ENCODE measurements around the gene TBX21. TPM values are rescaled to one million over a fixed set of nuclear protein-coding genes. Genes with fewer than 3 reads are reported as not detected.

TBX21 gene
- polyA plus RNA-seq, 4 donors: 0.07 to 0.45 (median 0.29) TPM

GRCh38 chr17:47781397-47781796 is 48.4 kb downstream of the TBX21 start:
- DNase-seq: no peak
- no peak for FAIRE-seq
- H3K4me3 ChIP-seq (ENCODE audit: low read depth in 1 of 3, low read length in 3 of 3): no peak overlapping the region
- 63 to 69% (median 68%) methylated on average over 5 of the region's 5 CpGs for WGBS, 3 donors
- H3K27me3 ChIP-seq (ENCODE audit: control insufficient read depth in 3 of 3, insufficient read depth in 3 of 3, low read length in 3 of 3): peaks cover 0 to 43% (median 6%) of the 10 kb centered on the region in 3 donors
- no peaks in the 10 kb centered on the region for H3K9me3 ChIP-seq (ENCODE audit: control insufficient read depth in 2 of 2, insufficient read depth in 1 of 2, low read depth in 1 of 2, low read length in 1 of 2)
- no peak overlapping the region for H3K27ac ChIP-seq (ENCODE audit: low read depth in 1 of 3, low read length in 2 of 3)
- no peaks in the 10 kb centered on the region for H3K4me1 ChIP-seq (ENCODE audit: control insufficient read depth in 3 of 3, insufficient read depth in 2 of 3, low read depth in 1 of 3, low read length in 2 of 3)
- H3K36me3 ChIP-seq (ENCODE audit: control insufficient read depth in 3 of 3, insufficient read depth in 2 of 3, low read depth in 1 of 3, low read length in 3 of 3): no peaks in the 10 kb centered on the region

- Histone ChIP-seq H3K4me1 (ENCODE audit: control insufficient read depth in 3 of 3, insufficient read depth in 2 of 3, low read depth in 1 of 3, low read length in 2 of 3) (no peaks in the 10 kb centered on the region), H3K9me3 (ENCODE audit: control insufficient read depth in 2 of 2, insufficient read depth in 1 of 2, low read depth in 1 of 2, low read length in 1 of 2) (no peaks in the 10 kb centered on the region), H3K27ac (ENCODE audit: low read depth in 1 of 3, low read length in 2 of 3) (no peak overlapping the region), H3K27me3 (ENCODE audit: control insufficient read depth in 3 of 3, insufficient read depth in 3 of 3, low read length in 3 of 3) (peaks cover 3 to 39% (median 8%) of the 10 kb centered on the region in 3 donors), H3K36me3 (ENCODE audit: control insufficient read depth in 3 of 3, insufficient read depth in 2 of 3, low read depth in 1 of 3, low read length in 3 of 3) (no peaks in the 10 kb centered on the region), H3K4me3 (ENCODE audit: low read depth in 1 of 3, low read length in 3 of 3) (no peak overlapping the region)
- 33 to 47% (median 37%) methylated on average over 5 of the region's 5 CpGs for WGBS, 3 donors
- FAIRE-seq: no peak
- DNase-seq: peak in 1 of 2 donors; percentile 45
Measured at GRCh38 chr17:47785538-47786123, 52.6 kb downstream of the TBX21 start.

GRCh38 chr17:47789611-47790561 is 56.9 kb downstream of the TBX21 start:
- peak overlapping the region in 1 of 3 donors; percentile 32 for H3K4me3 ChIP-seq (ENCODE audit: low read depth in 1 of 3, low read length in 3 of 3)
- no peaks in the 10 kb centered on the region for H3K9me3 ChIP-seq (ENCODE audit: control insufficient read depth in 2 of 2, insufficient read depth in 1 of 2, low read depth in 1 of 2, low read length in 1 of 2)
- FAIRE-seq: no peak
- H3K27ac ChIP-seq (ENCODE audit: low read depth in 1 of 3, low read length in 2 of 3): no peak overlapping the region
- peak; percentile 43 to 62 for DNase-seq
- H3K36me3 ChIP-seq (ENCODE audit: control insufficient read depth in 3 of 3, insufficient read depth in 2 of 3, low read depth in 1 of 3, low read length in 3 of 3): no peaks in the 10 kb centered on the region
- no peaks in the 10 kb centered on the region for H3K4me1 ChIP-seq (ENCODE audit: control insufficient read depth in 3 of 3, insufficient read depth in 2 of 3, low read depth in 1 of 3, low read length in 2 of 3)
- peaks cover 3 to 43% (median 12%) of the 10 kb centered on the region in 3 donors for H3K27me3 ChIP-seq (ENCODE audit: control insufficient read depth in 3 of 3, insufficient read depth in 3 of 3, low read length in 3 of 3)
- WGBS, 3 donors: 3 to 4% (median 4%) methylated on average over 50 to 70 of the region's 70 CpGs

- no peaks in the 10 kb centered on the region for H3K4me1 ChIP-seq (ENCODE audit: control insufficient read depth in 3 of 3, insufficient read depth in 2 of 3, low read depth in 1 of 3, low read length in 2 of 3)
- WGBS, 3 donors: 30 to 44% (median 31%) methylated on average over 3 of the region's 3 CpGs
- H3K4me3 ChIP-seq (ENCODE audit: low read depth in 1 of 3, low read length in 3 of 3): no peak overlapping the region
- no peak for DNase-seq
- H3K9me3 ChIP-seq (ENCODE audit: control insufficient read depth in 2 of 2, insufficient read depth in 1 of 2, low read depth in 1 of 2, low read length in 1 of 2): no peaks in the 10 kb centered on the region
- H3K27ac ChIP-seq (ENCODE audit: low read depth in 1 of 3, low read length in 2 of 3): no peak overlapping the region
- peaks cover 3 to 46% (median 12%) of the 10 kb centered on the region in 3 donors for H3K27me3 ChIP-seq (ENCODE audit: control insufficient read depth in 3 of 3, insufficient read depth in 3 of 3, low read length in 3 of 3)
- H3K36me3 ChIP-seq (ENCODE audit: control insufficient read depth in 3 of 3, insufficient read depth in 2 of 3, low read depth in 1 of 3, low read length in 3 of 3): no peaks in the 10 kb centered on the region
- no peak for FAIRE-seq
Measured at GRCh38 chr17:47791025-47791424, 58.0 kb downstream of the TBX21 start.

- peaks cover 3 to 42% (median 12%) of the 10 kb centered on the region in 3 donors for H3K27me3 ChIP-seq (ENCODE audit: control insufficient read depth in 3 of 3, insufficient read depth in 3 of 3, low read length in 3 of 3)
- FAIRE-seq (no peak), DNase-seq (no peak)
- no peaks in the 10 kb centered on the region for H3K9me3 ChIP-seq (ENCODE audit: control insufficient read depth in 2 of 2, insufficient read depth in 1 of 2, low read depth in 1 of 2, low read length in 1 of 2)
- H3K4me1 ChIP-seq (ENCODE audit: control insufficient read depth in 3 of 3, insufficient read depth in 2 of 3, low read depth in 1 of 3, low read length in 2 of 3): no peaks in the 10 kb centered on the region
- no peaks in the 10 kb centered on the region for H3K36me3 ChIP-seq (ENCODE audit: control insufficient read depth in 3 of 3, insufficient read depth in 2 of 3, low read depth in 1 of 3, low read length in 3 of 3)
- H3K27ac ChIP-seq (ENCODE audit: low read depth in 1 of 3, low read length in 2 of 3): no peak overlapping the region
- WGBS, 3 donors: 41 to 76% (median 59%) methylated on average over 1 of the region's 1 CpG
- no peak overlapping the region for H3K4me3 ChIP-seq (ENCODE audit: low read depth in 1 of 3, low read length in 3 of 3)
Measured at GRCh38 chr17:47792457-47792856, 59.4 kb downstream of the TBX21 start.

GRCh38 chr17:47792979-47793378 is 59.9 kb downstream of the TBX21 start:
- no peak overlapping the region for H3K4me3 ChIP-seq (ENCODE audit: low read depth in 1 of 3, low read length in 3 of 3)
- FAIRE-seq (no peak), DNase-seq (no peak)
- 61 to 80% (median 77%) methylated on average over 6 of the region's 6 CpGs for WGBS, 3 donors
- H3K27ac ChIP-seq (ENCODE audit: low read depth in 1 of 3, low read length in 2 of 3): no peak overlapping the region
- H3K27me3 ChIP-seq (ENCODE audit: control insufficient read depth in 3 of 3, insufficient read depth in 3 of 3, low read length in 3 of 3): peaks cover 3 to 42% (median 12%) of the 10 kb centered on the region in 3 donors
- no peaks in the 10 kb centered on the region for H3K4me1 ChIP-seq (ENCODE audit: control insufficient read depth in 3 of 3, insufficient read depth in 2 of 3, low read depth in 1 of 3, low read length in 2 of 3)
- H3K9me3 ChIP-seq (ENCODE audit: control insufficient read depth in 2 of 2, insufficient read depth in 1 of 2, low read depth in 1 of 2, low read length in 1 of 2): no peaks in the 10 kb centered on the region
- no peaks in the 10 kb centered on the region for H3K36me3 ChIP-seq (ENCODE audit: control insufficient read depth in 3 of 3, insufficient read depth in 2 of 3, low read depth in 1 of 3, low read length in 3 of 3)

Other genes with a start within 250 kb of the TBX21 start
- 100 to 1,000 TPM in 1 of 4 donors, 10 to 100 TPM in 3; 30.8 to 109 (median 37.6) TPM for gene NPEPPS, start 202.1 kb upstream of the TBX21 start, polyA plus RNA-seq
- gene KPNB1, start 83.3 kb upstream of the TBX21 start, polyA plus RNA-seq: 100 to 1,000 TPM in 1 of 4 donors, 10 to 100 TPM in 3; 25.9 to 160 (median 54.7) TPM
- gene TBKBP1, start 39.1 kb upstream of the TBX21 start, polyA plus RNA-seq: 1 to 10 TPM in 3 of 4 donors, under 1 TPM in 1; 0.22 to 7.5 (median 4.5) TPM
- gene OSBPL7, start 88.6 kb downstream of the TBX21 start, polyA plus RNA-seq: 10 to 100 TPM; 16.7 to 67.5 (median 27.3) TPM
- 10 to 100 TPM; 47.0 to 54.1 (median 50.7) TPM for gene MRPL10, start 98.3 kb downstream of the TBX21 start, polyA plus RNA-seq
- gene LRRC46, start 98.4 kb downstream of the TBX21 start, polyA plus RNA-seq: 1 to 10 TPM in 1 of 4 donors, under 1 TPM in 3; 0.22 to 1.5 (median 0.40) TPM
- gene SCRN2, start 108.0 kb downstream of the TBX21 start, polyA plus RNA-seq: 100 to 1,000 TPM in 2 of 4 donors, 10 to 100 TPM in 2; 46.0 to 127 (median 99.7) TPM
- 1 to 10 TPM; 1.6 to 4.9 (median 3.1) TPM for gene SP6, start 117.9 kb downstream of the TBX21 start, polyA plus RNA-seq
- gene SP2, start 163.0 kb downstream of the TBX21 start, polyA plus RNA-seq: 10 to 100 TPM in 3 of 4 donors, 1 to 10 TPM in 1; 8.7 to 17.3 (median 12.6) TPM
- 10 to 100 TPM; 10.8 to 49.1 (median 19.1) TPM for gene PNPO, start 208.3 kb downstream of the TBX21 start, polyA plus RNA-seq
- 100 to 1,000 TPM; 159 to 388 (median 277) TPM for gene PRR15L, start 224.6 kb downstream of the TBX21 start, polyA plus RNA-seq
- 100 to 1,000 TPM; 169 to 721 (median 374) TPM for gene CDK5RAP3, start 237.9 kb downstream of the TBX21 start, polyA plus RNA-seq